Measurements from ENCODE around the gene KRT76.

GRCh38 chr12:52763036-52763659 is 14.0 kb downstream of the KRT76 start:
- TF ChIP-seq POLR2A (IDR thresholded peaks at IDR 0.05) = no peak
- TF ChIP-seq, protein P1, sequence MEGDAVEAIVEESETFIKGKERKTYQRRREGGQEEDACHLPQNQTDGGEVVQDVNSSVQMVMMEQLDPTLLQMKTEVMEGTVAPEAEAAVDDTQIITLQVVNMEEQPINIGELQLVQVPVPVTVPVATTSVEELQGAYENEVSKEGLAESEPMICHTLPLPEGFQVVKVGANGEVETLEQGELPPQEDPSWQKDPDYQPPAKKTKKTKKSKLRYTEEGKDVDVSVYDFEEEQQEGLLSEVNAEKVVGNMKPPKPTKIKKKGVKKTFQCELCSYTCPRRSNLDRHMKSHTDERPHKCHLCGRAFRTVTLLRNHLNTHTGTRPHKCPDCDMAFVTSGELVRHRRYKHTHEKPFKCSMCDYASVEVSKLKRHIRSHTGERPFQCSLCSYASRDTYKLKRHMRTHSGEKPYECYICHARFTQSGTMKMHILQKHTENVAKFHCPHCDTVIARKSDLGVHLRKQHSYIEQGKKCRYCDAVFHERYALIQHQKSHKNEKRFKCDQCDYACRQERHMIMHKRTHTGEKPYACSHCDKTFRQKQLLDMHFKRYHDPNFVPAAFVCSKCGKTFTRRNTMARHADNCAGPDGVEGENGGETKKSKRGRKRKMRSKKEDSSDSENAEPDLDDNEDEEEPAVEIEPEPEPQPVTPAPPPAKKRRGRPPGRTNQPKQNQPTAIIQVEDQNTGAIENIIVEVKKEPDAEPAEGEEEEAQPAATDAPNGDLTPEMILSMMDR (IDR thresholded peaks at IDR 0.05) = no peak

Data from uterus (tissue), 2 donors.